SK-N-SH (cell line): ENCODE data around the gene CETP. TPM values are rescaled to one million over a fixed set of nuclear protein-coding genes. Genes with fewer than 3 reads are reported as not detected.

ENCODE experiments used
- CTCF ChIA-PET: fragments of 300-600, 350-600 bp; formaldehyde crosslinking; extraction: SDS; loops from one replicate; lab custom pipeline; 2021; lab: Yijun Ruan, JAX
- POLR2A ChIA-PET: fragments of 350-600 bp; sonication (Branson Sonifier 250); formaldehyde crosslinking; extraction: SDS; loops from one replicate; lab custom pipeline; 2020; ENCODE audit warnings: antibody characterized with exemption, inconsistent platforms; lab: Yijun Ruan, JAX
- DNase-seq: peaks from one replicate; pipeline ENCODE4 v3.0.0; 2012
- H2AFZ ChIP-seq: fragments of 200-600 bp; sonication (generic); 2 replicates; pipeline ENCODE4 v1.8.1; 2016; ENCODE audit warnings: antibody characterized with exemption, mild to moderate bottlenecking, low read depth
- H3F3A ChIP-seq: fragments of 200-600 bp; sonication (generic); replicated peaks from 2 replicates; pipeline ENCODE3; 2016; ENCODE audit warnings: antibody characterized with exemption, mild to moderate bottlenecking; ENCODE audit not compliant: insufficient read depth
- H3K27ac ChIP-seq, 2 experiments: fragments of 200-500 bp in 1 of 2; fragments of 200-600 bp in 1 of 2; sonication (Bioruptor generic) in 1 of 2; sonication (generic), shearing (Covaris generic) in 1 of 2; 2 replicates each; pipeline versions ENCODE4 v1.5.1 to v1.6.1; 2014 to 2016; ENCODE audit warnings: low read depth in 2 of 2, inconsistent platforms in 1 of 2, low read length in 1 of 2, mild to moderate bottlenecking in 1 of 2, mixed read lengths in 1 of 2
- H3K27me3 ChIP-seq: fragments of 200-600 bp; sonication (generic), shearing (Covaris generic); 2 replicates; pipeline ENCODE4 v1.6.1; 2016; ENCODE audit warnings: mixed run types; ENCODE audit not compliant: insufficient read depth
- H3K36me3 ChIP-seq, 2 experiments: fragments of 200-500 bp in 1 of 2; fragments of 200-600 bp in 1 of 2; sonication (Bioruptor generic) in 1 of 2; sonication (generic) in 1 of 2; replicated peaks in 1 of 2; 2 replicates each; pipeline versions ENCODE3 to v1.5.1; 2014 to 2016; ENCODE audit warnings: low read length in 1 of 2, mild to moderate bottlenecking in 1 of 2; ENCODE audit not compliant: insufficient read depth in 2 of 2, control insufficient read depth in 1 of 2
- H3K4me1 ChIP-seq, 2 experiments: fragments of 200-500 bp in 1 of 2; fragments of 200-600 bp in 1 of 2; sonication (Bioruptor generic) in 1 of 2; sonication (generic), shearing (Covaris generic) in 1 of 2; 2 replicates each; pipeline versions ENCODE4 v1.5.1 to v1.6.1; 2014 to 2016; ENCODE audit warnings: low read depth in 1 of 2, low read length in 1 of 2, mixed run types in 1 of 2; ENCODE audit not compliant: insufficient read depth in 2 of 2, control insufficient read depth in 1 of 2
- H3K4me2 ChIP-seq: fragments of 200-600 bp; sonication (generic), shearing (Covaris generic); 2 replicates; pipeline ENCODE4 v1.6.1; 2017; ENCODE audit warnings: mixed run types
- H3K4me3 ChIP-seq, 2 experiments: fragments of 200-500 bp in 1 of 2; fragments of 200-600 bp in 1 of 2; sonication (Bioruptor generic) in 1 of 2; sonication (generic), shearing (Covaris generic) in 1 of 2; 2 replicates each; pipeline versions ENCODE4 v1.5.1 to v1.8.1; 2014 to 2016; ENCODE audit warnings: low read depth in 2 of 2, inconsistent platforms in 1 of 2, low read length in 1 of 2, mild to moderate bottlenecking in 1 of 2, mixed read lengths in 1 of 2, moderate library complexity in 1 of 2
- H3K79me2 ChIP-seq: fragments of 200-600 bp; sonication (generic); 2 replicates; pipeline ENCODE4 v1.8.1; 2017; ENCODE audit warnings: mild to moderate bottlenecking; ENCODE audit not compliant: insufficient read depth
- H3K9ac ChIP-seq: fragments of 200-600 bp; sonication (generic); 2 replicates; pipeline ENCODE4 v1.6.1; 2017; ENCODE audit warnings: mixed run types
- H3K9me2 ChIP-seq: fragments of 200-600 bp; sonication (generic); 2 replicates; pipeline ENCODE4 v1.6.1; 2017; ENCODE audit warnings: mixed run types
- H3K9me3 ChIP-seq: fragments of 200-600 bp; sonication (generic); 2 replicates; pipeline ENCODE4 v1.6.1; 2017; ENCODE audit warnings: mixed run types, mild to moderate bottlenecking, moderate library complexity
- H4K20me1 ChIP-seq: fragments of 200-600 bp; sonication (generic); 2 replicates; pipeline ENCODE4 v1.6.1; 2017; ENCODE audit warnings: mild to moderate bottlenecking, mixed run types; ENCODE audit not compliant: insufficient read depth
- FOXM1 ChIP-seq: IDR thresholded peaks from 2 replicates; pipeline ENCODE4 v1.4.0; 2012; ENCODE audit warnings: low read depth, mild to moderate bottlenecking
- MEF2A ChIP-seq: IDR thresholded peaks from 2 replicates; pipeline ENCODE4 v1.4.0; 2012; ENCODE audit warnings: low read depth, borderline replicate concordance
- SIN3A ChIP-seq: IDR thresholded peaks from 2 replicates; pipeline ENCODE4 v1.6.1; 2012; ENCODE audit warnings: low read depth, mild to moderate bottlenecking, low read length, moderate library complexity, borderline replicate concordance
- TCF12 ChIP-seq: IDR thresholded peaks from 2 replicates; pipeline ENCODE4 v1.4.0; 2012
- ZBTB33 ChIP-seq: IDR thresholded peaks from 2 replicates; pipeline ENCODE4 v1.4.0; 2012; ENCODE audit warnings: low read depth, borderline replicate concordance
- WGBS: methylation state at CpG from one replicate; pipeline ENCODE4 v1.1.6; 2017; ENCODE audit warnings: low lambda C conversion rate; 5-methylcytosine and 5-hydroxymethylcytosine counted together
- polyA plus RNA-seq, 3 experiments: library from polyadenylated mRNA; depleted of rRNA; stranded (reverse); fragments of >200 nt; gene quantifications; 2 replicates each; pipeline ENCODE4 v1.2.3, GENCODE V29; 2012
- TF ChIP-seq, protein P1 (sequence below): fragments of 200-600 bp; sonication (generic); IDR thresholded peaks from 2 replicates; pipeline ENCODE4 v1.6.1; 2017; ENCODE audit warnings: antibody characterized with exemption, mild to moderate bottlenecking, moderate library complexity

CETP gene
- polyA plus RNA-seq, 1 of the 3 experiments (the other 2 are of a cell fraction), result not detected

- Histone ChIP-seq H3K4me1 (no peaks in the 10 kb centered on the region; a peak in 1 of 4 replicates), H3K9me3 (no peaks in the 10 kb centered on the region), H3K79me2 (no peaks in the 10 kb centered on the region), H3K27ac (no peak overlapping the region), H3K36me3 (peaks cover 0 to 4% of the 10 kb centered on the region in 2 experiments), H3K4me3 (no peak overlapping the region), H3K4me2 (no peak overlapping the region), H3K9me2 (no peaks in the 10 kb centered on the region), H3K9ac (no peak overlapping the region), H2AFZ (no peak overlapping the region), H3K27me3 (no peaks in the 10 kb centered on the region), H4K20me1 (no peaks in the 10 kb centered on the region), H3F3A (no peaks in the 10 kb centered on the region)
- ChIA-PET POLR2A (no interaction called here), CTCF (no interaction called here)
- TF ChIP-seq FOXM1 (no peak), SIN3A (no peak), TCF12 (no peak)
- WGBS, result 90% methylated on average over 6 of the region's 6 CpGs
- DNase-seq, result no peak
These were observed 60.0 kb downstream of the CETP start for GRCh38 chr16:57021757-57022156.

DNA sequence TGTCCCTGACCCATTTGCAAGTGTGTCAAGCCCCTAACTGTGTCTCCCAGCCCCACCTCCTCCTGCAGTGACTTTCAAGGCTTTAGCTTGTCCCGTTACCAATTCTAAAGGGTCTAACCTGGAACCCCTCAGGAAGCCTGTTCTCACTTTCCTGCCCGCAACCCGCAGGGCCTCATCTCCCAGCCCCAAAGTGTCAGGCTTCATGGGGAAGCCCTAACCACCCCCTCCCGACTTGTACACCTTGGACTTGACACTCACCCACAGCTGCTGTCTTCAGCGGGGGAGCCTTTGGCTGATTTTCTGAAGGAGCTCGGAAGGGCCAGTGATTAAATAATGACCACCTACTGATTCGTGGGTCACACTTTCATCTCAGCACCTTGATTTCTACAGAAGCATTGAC lies 60.7 kb downstream of the CETP start:
- H2AFZ ChIP-seq, result no peak overlapping the region
- 95% methylated on average over 7 of the region's 7 CpGs for WGBS
- no peaks in the 10 kb centered on the region for H3K9me3 ChIP-seq
- H3K36me3 ChIP-seq, result no peaks in the 10 kb centered on the region
- no peaks in the 10 kb centered on the region; a peak in 1 of 4 replicates for H3K4me1 ChIP-seq
- TF ChIP-seq, protein P1, sequence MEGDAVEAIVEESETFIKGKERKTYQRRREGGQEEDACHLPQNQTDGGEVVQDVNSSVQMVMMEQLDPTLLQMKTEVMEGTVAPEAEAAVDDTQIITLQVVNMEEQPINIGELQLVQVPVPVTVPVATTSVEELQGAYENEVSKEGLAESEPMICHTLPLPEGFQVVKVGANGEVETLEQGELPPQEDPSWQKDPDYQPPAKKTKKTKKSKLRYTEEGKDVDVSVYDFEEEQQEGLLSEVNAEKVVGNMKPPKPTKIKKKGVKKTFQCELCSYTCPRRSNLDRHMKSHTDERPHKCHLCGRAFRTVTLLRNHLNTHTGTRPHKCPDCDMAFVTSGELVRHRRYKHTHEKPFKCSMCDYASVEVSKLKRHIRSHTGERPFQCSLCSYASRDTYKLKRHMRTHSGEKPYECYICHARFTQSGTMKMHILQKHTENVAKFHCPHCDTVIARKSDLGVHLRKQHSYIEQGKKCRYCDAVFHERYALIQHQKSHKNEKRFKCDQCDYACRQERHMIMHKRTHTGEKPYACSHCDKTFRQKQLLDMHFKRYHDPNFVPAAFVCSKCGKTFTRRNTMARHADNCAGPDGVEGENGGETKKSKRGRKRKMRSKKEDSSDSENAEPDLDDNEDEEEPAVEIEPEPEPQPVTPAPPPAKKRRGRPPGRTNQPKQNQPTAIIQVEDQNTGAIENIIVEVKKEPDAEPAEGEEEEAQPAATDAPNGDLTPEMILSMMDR, result no peak
- TF ChIP-seq ZBTB33 (no peak), MEF2A (no peak)
- ChIA-PET POLR2A (no interaction called here), CTCF (interaction anchor here (0.8 kb wide), 1 partner anchor 41 kb away, joined by 3 read pairs; no protein-coding TSS in a partner anchor)
- no peak overlapping the region for H3K27ac ChIP-seq
- no peaks in the 10 kb centered on the region for H3K27me3 ChIP-seq
- no peaks in the 10 kb centered on the region for H3K79me2 ChIP-seq
- H3F3A ChIP-seq, result no peaks in the 10 kb centered on the region
- H4K20me1 ChIP-seq, result no peaks in the 10 kb centered on the region
- DNase-seq, result no peak
- no peak overlapping the region for H3K9ac ChIP-seq
- H3K9me2 ChIP-seq, result no peaks in the 10 kb centered on the region
- no peak overlapping the region for H3K4me3 ChIP-seq
- no peak overlapping the region for H3K4me2 ChIP-seq
